ENCODE measurements around the gene SERPINE3.

Gene SERPINE3

GRCh38 chr13:51339354-51339753, at the start of gene SERPINE3:
TSS of gene SERPINE3 (plus strand) at chr13:51339691. CDS start at chr13:51341092, 1,401 bp downstream.
- no peak within 1 kb of the TSS for H3K4me3 ChIP-seq (ENCODE audit: low read depth, low read length)
- no peak for DNase-seq (ENCODE audit: low read depth)

- no peak for DNase-seq (ENCODE audit: low read depth)
- no peak overlapping the region for H3K4me3 ChIP-seq (ENCODE audit: low read depth, low read length)
These were observed 48.1 kb upstream of the SERPINE3 start for GRCh38 chr13:51291341-51291740.

- DNase-seq (ENCODE audit: low read depth) = no peak
- no peak overlapping the region for H3K4me3 ChIP-seq (ENCODE audit: low read depth, low read length)
These were observed 47.4 kb upstream of the SERPINE3 start for GRCh38 chr13:51292000-51292565.

- no peak overlapping the region for H3K4me3 ChIP-seq (ENCODE audit: low read depth, low read length)
- DNase-seq (ENCODE audit: low read depth) = no peak
These were observed 41.9 kb upstream of the SERPINE3 start for GRCh38 chr13:51297556-51297955.

- H3K4me3 ChIP-seq (ENCODE audit: low read depth, low read length) = no peak overlapping the region
- DNase-seq (ENCODE audit: low read depth) = no peak
These were observed 40.7 kb upstream of the SERPINE3 start for GRCh38 chr13:51298812-51299211.

- DNase-seq (ENCODE audit: low read depth) = no peak
- no peak overlapping the region for H3K4me3 ChIP-seq (ENCODE audit: low read depth, low read length)
These were observed 36.4 kb upstream of the SERPINE3 start for GRCh38 chr13:51303063-51303552.

GRCh38 chr13:51303882-51304281, 35.6 kb upstream of the SERPINE3 start:
- DNase-seq (ENCODE audit: low read depth) = no peak
- H3K4me3 ChIP-seq (ENCODE audit: low read depth, low read length) = no peak overlapping the region

GRCh38 chr13:51305271-51305967, 34.1 kb upstream of the SERPINE3 start:
- H3K4me3 ChIP-seq (ENCODE audit: low read depth, low read length) = no peak overlapping the region
- no peak for DNase-seq (ENCODE audit: low read depth)

- DNase-seq (ENCODE audit: low read depth) = no peak
- no peak overlapping the region for H3K4me3 ChIP-seq (ENCODE audit: low read depth, low read length)
These were observed 30.7 kb upstream of the SERPINE3 start for GRCh38 chr13:51308781-51309180.

- H3K4me3 ChIP-seq (ENCODE audit: low read depth, low read length) = no peak overlapping the region
- no peak for DNase-seq (ENCODE audit: low read depth)
These were observed 28.3 kb upstream of the SERPINE3 start for GRCh38 chr13:51311231-51311630.

- DNase-seq (ENCODE audit: low read depth) = no peak
- H3K4me3 ChIP-seq (ENCODE audit: low read depth, low read length) = no peak overlapping the region
These were observed 27.5 kb upstream of the SERPINE3 start for GRCh38 chr13:51311957-51312520.

GRCh38 chr13:51313619-51314018, 25.9 kb upstream of the SERPINE3 start:
- no peak for DNase-seq (ENCODE audit: low read depth)
- H3K4me3 ChIP-seq (ENCODE audit: low read depth, low read length) = no peak overlapping the region

- peak; percentile 33 for DNase-seq (ENCODE audit: low read depth)
- no peak overlapping the region for H3K4me3 ChIP-seq (ENCODE audit: low read depth, low read length)
These were observed 22.2 kb upstream of the SERPINE3 start for GRCh38 chr13:51317262-51317661.

GRCh38 chr13:51318015-51318414, 21.5 kb upstream of the SERPINE3 start:
- no peak for DNase-seq (ENCODE audit: low read depth)
- no peak overlapping the region for H3K4me3 ChIP-seq (ENCODE audit: low read depth, low read length)

- no peak overlapping the region for H3K4me3 ChIP-seq (ENCODE audit: low read depth, low read length)
- DNase-seq (ENCODE audit: low read depth) = no peak
These were observed 20.6 kb upstream of the SERPINE3 start for GRCh38 chr13:51318876-51319275.

- DNase-seq (ENCODE audit: low read depth) = no peak
- H3K4me3 ChIP-seq (ENCODE audit: low read depth, low read length) = no peak overlapping the region
These were observed 17.7 kb upstream of the SERPINE3 start for GRCh38 chr13:51321836-51322235.

GRCh38 chr13:51322826-51323225, 16.7 kb upstream of the SERPINE3 start:
- no peak for DNase-seq (ENCODE audit: low read depth)
- H3K4me3 ChIP-seq (ENCODE audit: low read depth, low read length) = no peak overlapping the region

GRCh38 chr13:51323824-51324511, 15.5 kb upstream of the SERPINE3 start:
- no peak overlapping the region for H3K4me3 ChIP-seq (ENCODE audit: low read depth, low read length)
- no peak for DNase-seq (ENCODE audit: low read depth)

- no peak for DNase-seq (ENCODE audit: low read depth)
- no peak overlapping the region for H3K4me3 ChIP-seq (ENCODE audit: low read depth, low read length)
These were observed 14.6 kb upstream of the SERPINE3 start for GRCh38 chr13:51324714-51325420.

GRCh38 chr13:51325837-51326236, 13.7 kb upstream of the SERPINE3 start:
- no peak overlapping the region for H3K4me3 ChIP-seq (ENCODE audit: low read depth, low read length)
- DNase-seq (ENCODE audit: low read depth) = no peak

Measured in skeletal muscle cell (primary cell).